ENCODE measurements around the gene LILRA5. TPM values are rescaled to one million over a fixed set of nuclear protein-coding genes. Genes with fewer than 3 reads are reported as not detected.
"Not testable (repeated sequence)": the region's sequence is repeated elsewhere in the genome, so short reads cannot be mapped to it uniquely, and the experiment has no call there.

LILRA5 gene
- total RNA-seq, 2 donors from 2014 or later, result 9.6 to 12.2 TPM

DNA sequence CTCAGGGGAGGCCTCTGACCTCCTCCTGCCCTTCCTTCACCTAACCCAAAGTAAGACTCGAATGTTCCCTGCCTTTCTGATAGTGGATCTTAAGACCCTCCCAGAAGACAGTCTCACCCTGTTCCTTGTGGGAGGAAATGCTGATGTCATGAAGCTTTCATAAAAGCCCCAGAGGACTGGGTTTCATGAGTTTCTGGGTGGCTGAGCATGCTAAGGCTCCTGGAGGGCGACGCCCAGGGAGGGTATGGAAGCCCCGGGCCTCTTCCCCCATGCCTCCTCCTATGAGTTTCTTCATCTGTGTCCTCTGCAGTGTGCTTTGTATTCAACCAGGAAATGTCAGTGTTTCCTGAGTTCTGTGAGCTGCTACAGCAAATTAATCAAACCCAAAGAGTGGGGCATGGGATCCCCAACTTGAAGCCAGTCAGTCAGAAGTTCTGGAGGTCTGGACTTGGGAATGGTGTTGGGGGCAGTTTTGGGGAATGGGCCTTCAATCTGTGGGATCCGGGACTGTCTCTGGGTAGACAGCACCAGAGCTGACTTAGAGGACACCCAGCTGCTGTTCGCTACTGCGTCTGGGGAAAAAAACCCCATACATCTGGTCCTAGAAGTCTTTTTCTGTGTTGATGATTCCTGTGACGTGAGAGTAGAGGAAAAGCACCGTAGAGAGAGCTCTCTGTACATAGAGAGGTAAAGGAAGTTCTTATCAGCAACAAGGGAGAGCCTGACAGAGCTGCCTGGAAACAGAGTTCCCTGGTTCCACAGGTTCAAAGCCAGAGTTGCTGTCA is 30.1 kb downstream of the LILRA5 start:
- H3K4me3 ChIP-seq, result no peak overlapping the region
- no peak overlapping the region for H3K27ac ChIP-seq
- TF ChIP-seq, protein P1, sequence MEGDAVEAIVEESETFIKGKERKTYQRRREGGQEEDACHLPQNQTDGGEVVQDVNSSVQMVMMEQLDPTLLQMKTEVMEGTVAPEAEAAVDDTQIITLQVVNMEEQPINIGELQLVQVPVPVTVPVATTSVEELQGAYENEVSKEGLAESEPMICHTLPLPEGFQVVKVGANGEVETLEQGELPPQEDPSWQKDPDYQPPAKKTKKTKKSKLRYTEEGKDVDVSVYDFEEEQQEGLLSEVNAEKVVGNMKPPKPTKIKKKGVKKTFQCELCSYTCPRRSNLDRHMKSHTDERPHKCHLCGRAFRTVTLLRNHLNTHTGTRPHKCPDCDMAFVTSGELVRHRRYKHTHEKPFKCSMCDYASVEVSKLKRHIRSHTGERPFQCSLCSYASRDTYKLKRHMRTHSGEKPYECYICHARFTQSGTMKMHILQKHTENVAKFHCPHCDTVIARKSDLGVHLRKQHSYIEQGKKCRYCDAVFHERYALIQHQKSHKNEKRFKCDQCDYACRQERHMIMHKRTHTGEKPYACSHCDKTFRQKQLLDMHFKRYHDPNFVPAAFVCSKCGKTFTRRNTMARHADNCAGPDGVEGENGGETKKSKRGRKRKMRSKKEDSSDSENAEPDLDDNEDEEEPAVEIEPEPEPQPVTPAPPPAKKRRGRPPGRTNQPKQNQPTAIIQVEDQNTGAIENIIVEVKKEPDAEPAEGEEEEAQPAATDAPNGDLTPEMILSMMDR (IDR thresholded peaks at IDR 0.05), result no peak
- no peaks in the 10 kb centered on the region for H3K9me3 ChIP-seq
- no peaks in the 10 kb centered on the region for H3K4me1 ChIP-seq (ENCODE audit: control insufficient read depth in 1 of 2, low read depth in 2 of 2)
- ATAC-seq (ENCODE audit: insufficient number of reproducible peaks, low FRiP score, low read depth) (no peak), DNase-seq (ENCODE audit: low spot score) (no peak)
- no peaks in the 10 kb centered on the region for H3K27me3 ChIP-seq (replicated peaks; ENCODE audit: insufficient read depth)
- no peaks in the 10 kb centered on the region for H3K36me3 ChIP-seq

DNA sequence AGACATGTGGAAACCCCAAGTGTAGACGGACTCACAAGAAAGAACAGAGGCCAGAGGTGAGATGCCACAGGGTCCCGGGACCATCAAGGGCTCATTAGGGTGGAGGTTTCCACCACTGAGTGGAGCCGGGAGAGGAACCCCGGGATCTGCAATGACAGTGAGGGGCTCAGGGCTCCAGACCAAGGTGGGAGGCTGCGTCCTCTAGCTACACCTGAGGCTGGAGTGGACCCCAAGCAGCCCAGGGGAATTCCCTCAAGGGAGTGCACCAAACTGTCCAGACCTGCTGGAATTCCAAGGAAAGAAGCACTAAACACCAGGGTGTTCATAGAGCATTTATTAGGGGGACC is 31.3 kb downstream of the LILRA5 start:
- not testable (repeated sequence) for H3K27me3 ChIP-seq (replicated peaks; ENCODE audit: insufficient read depth); ATAC-seq (ENCODE audit: insufficient number of reproducible peaks, low FRiP score, low read depth); H3K36me3 ChIP-seq; DNase-seq (ENCODE audit: low spot score); H3K27ac ChIP-seq; H3K9me3 ChIP-seq; H3K4me1 ChIP-seq (ENCODE audit: control insufficient read depth in 1 of 2, low read depth in 2 of 2); H3K4me3 ChIP-seq

DNA sequence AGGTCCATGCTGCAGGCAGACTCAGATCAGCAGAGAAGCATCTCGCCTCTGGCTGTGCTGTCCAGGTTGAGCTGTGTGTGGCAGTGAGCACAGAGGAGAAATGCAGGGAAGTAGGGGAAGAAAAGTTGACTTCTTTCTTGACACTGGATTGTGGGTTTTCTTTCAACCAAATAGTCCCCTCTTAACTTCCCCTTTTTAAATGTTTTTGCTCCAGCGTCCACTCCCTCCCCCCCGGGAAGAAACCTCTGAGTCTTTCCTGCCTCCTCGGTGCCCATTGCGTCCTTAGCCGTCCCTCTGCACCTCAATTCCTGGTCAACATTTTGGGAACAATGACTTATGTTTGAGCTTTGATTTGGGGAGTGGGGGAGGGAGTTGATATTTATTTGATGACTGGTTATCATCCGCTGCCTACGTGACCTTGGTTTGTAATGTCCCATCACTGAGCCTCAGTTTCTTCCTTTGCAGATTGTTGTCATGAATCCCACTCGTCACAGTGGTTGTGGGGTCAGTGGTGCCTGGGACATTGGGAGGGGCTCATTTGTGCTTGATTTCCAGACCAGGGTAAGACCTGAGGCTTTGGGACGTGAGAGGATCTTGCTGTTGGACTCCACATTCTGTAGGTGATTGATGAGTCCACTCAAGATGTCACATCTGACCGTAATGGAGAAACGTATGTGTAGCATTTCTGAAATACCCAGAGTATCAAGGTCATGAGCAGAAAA is 31.8 kb downstream of the LILRA5 start, which contains the start of gene LILRB2:
LILRB2 (minus strand) TSS at position 104 of the 722 bp plus-strand sequence. CDS start 614 bp downstream, outside the sequence.
- ATAC-seq (ENCODE audit: insufficient number of reproducible peaks, low FRiP score, low read depth), result no peak
- Histone ChIP-seq H3K9me3 (no peaks in the 10 kb centered on the region), H3K27me3 (replicated peaks; ENCODE audit: insufficient read depth) (no peaks in the 10 kb centered on the region), H3K4me3 (peak within 1 kb of the TSS; percentile 52), H3K27ac (peak within 1 kb of the TSS in 1 of 2 donors; percentile 26), H3K36me3 (no peaks in the 10 kb centered on the region), H3K4me1 (ENCODE audit: control insufficient read depth in 1 of 2, low read depth in 2 of 2) (no peaks in the 10 kb centered on the region)
- no peak for DNase-seq (ENCODE audit: low spot score)
- TF ChIP-seq, protein P1 (IDR thresholded peaks at IDR 0.05), result no peak

DNA sequence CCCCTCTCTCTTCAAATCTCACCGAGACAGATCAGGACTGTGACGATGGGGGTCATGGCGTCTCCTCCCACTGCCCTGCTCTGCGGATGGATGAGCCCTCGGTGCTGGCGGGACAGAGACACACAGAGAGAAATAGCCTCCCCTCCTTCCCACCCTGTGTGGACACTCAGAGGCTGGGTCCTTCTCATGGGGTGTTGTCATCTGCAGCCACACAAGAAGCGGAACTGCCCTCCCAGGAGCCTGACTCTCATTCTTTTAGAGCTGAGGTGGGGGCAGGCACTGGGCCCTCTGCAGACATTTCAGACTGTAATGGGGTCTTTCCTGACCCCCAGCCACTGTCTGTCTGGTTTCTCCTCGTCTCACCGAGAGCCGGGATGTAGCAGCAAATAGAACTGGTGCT is 32.5 kb downstream of the LILRA5 start:
- not testable (repeated sequence) for H3K36me3 ChIP-seq; H3K27me3 ChIP-seq (replicated peaks; ENCODE audit: insufficient read depth); H3K4me1 ChIP-seq (ENCODE audit: control insufficient read depth in 1 of 2, low read depth in 2 of 2); DNase-seq (ENCODE audit: low spot score); ATAC-seq (ENCODE audit: insufficient number of reproducible peaks, low FRiP score, low read depth); H3K9me3 ChIP-seq
- Histone ChIP-seq H3K4me3 (peak overlapping the region; percentile 52), H3K27ac (peak overlapping the region in 1 of 2 donors; percentile 26)

DNA sequence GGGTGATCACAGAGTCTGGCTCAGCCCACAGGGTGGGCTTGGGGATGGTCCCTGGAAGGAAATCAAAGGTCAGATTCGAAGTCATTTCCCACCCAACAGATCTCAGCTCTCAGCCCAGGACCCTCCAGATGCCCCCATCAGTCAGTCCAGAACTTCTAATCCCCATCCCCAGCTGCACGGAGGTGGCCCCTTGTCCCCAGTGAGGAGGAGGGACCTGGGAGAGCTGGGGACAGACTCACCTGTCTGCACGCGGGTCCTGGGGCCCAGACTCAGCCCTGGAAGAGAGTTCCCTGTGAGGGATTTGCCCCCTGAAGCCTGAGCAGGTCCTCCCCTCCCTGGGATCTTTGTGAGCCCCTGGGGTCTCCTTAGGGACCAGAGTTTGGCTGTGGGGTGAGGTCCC is 32.9 kb downstream of the LILRA5 start:
- not testable (repeated sequence) for H3K4me1 ChIP-seq (ENCODE audit: control insufficient read depth in 1 of 2, low read depth in 2 of 2); DNase-seq (ENCODE audit: low spot score); H3K9me3 ChIP-seq; H3K27ac ChIP-seq; ATAC-seq (ENCODE audit: insufficient number of reproducible peaks, low FRiP score, low read depth); H3K27me3 ChIP-seq (replicated peaks; ENCODE audit: insufficient read depth); H3K36me3 ChIP-seq
- H3K4me3 ChIP-seq, result peak overlapping the region; percentile 52

DNA sequence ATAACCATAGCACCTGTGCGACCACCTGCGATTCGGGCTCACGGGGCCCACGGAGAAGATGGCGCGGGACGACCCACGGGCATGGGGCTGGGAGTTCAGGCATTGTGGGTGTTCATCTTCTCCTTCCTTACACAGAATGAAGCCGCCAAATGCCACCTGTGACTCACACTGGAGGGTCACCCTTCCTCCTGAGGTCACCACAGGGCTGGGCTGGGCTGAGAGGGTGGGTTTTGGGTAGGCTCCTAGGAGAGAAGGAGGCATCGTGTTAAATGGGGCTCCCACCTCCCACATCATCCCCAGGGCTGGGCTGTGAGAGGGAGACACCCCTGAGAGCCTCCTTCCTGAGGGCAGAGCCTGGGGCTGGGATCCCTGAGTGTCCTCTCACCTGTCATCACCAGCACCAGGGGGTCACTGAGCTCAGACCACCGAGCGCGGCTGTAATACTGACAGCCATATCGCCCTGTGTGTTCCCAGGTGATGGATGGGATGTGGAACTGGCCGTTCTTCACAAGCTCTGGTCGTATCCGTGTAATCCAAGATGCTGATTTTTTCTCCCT is 33.5 kb downstream of the LILRA5 start:
- Histone ChIP-seq H3K27ac (no peak overlapping the region), H3K36me3 (no peaks in the 10 kb centered on the region), H3K4me3 (no peak overlapping the region), H3K9me3 (no peaks in the 10 kb centered on the region), H3K4me1 (ENCODE audit: control insufficient read depth in 1 of 2, low read depth in 2 of 2) (no peaks in the 10 kb centered on the region), H3K27me3 (replicated peaks; ENCODE audit: insufficient read depth) (no peaks in the 10 kb centered on the region)
- TF ChIP-seq, protein P1 (IDR thresholded peaks at IDR 0.05), result no peak
- DNase-seq (ENCODE audit: low spot score) (no peak), ATAC-seq (ENCODE audit: insufficient number of reproducible peaks, low FRiP score, low read depth) (no peak)

DNA sequence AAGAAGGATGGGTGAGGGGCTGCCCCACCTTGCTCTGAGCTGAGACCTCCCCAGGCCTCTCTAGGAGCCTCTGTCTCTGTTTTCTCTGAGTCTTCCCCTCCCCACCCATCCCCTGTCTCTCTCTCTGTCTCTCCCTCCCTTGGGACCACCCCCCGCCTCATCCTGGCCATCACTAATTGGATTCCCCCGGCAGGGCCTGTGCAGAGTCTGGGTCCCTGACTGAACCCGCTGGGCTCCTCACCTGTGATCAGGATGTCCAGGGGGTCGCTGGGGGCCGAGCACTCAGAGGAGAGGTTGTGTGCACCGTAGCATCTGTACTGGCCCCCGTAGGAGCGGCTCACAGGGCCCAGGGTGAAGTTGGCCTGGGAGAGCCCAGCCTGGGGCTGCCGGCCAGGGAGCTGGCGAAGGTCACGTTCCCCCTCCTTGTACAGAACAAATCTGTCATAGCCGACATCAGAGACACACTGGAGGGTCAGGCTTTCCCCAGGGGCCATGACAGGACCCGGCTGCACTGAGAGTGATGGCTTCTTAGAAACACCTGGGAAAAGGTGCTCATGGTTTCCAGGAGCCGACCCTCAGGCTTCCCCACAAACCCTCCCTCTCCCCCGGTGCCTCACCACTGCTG is 34.3 kb downstream of the LILRA5 start:
- H3K4me1 ChIP-seq (ENCODE audit: control insufficient read depth in 1 of 2, low read depth in 2 of 2); H3K9me3 ChIP-seq; H3K36me3 ChIP-seq; H3K27me3 ChIP-seq (replicated peaks; ENCODE audit: insufficient read depth); H3K4me3 ChIP-seq; ATAC-seq (ENCODE audit: insufficient number of reproducible peaks, low FRiP score, low read depth); DNase-seq (ENCODE audit: low spot score); H3K27ac ChIP-seq: not testable (repeated sequence)

DNA sequence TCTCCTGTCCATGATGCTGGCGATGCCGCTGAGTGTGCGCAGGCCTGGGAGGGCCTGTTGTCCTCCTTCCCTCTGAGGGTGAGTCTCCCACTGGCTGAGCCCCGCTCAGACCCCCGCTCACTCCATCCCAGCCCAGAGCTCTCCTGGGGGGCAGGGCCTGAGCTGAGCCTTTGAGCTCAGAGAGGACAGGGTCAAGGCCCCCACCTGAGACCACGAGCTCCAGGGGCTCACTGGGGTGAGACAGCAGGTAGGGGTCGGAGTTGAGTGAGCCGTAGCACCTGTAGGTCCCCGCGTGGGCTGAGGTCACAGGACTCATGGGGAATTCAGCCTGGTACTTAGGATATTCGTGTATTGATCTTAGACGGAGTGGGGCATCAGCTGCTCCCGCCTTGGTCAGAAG is 34.9 kb downstream of the LILRA5 start:
- not testable (repeated sequence) for DNase-seq (ENCODE audit: low spot score); H3K4me3 ChIP-seq; H3K27me3 ChIP-seq (replicated peaks; ENCODE audit: insufficient read depth); H3K36me3 ChIP-seq; H3K27ac ChIP-seq; H3K9me3 ChIP-seq; ATAC-seq (ENCODE audit: insufficient number of reproducible peaks, low FRiP score, low read depth); H3K4me1 ChIP-seq (ENCODE audit: control insufficient read depth in 1 of 2, low read depth in 2 of 2)

DNA sequence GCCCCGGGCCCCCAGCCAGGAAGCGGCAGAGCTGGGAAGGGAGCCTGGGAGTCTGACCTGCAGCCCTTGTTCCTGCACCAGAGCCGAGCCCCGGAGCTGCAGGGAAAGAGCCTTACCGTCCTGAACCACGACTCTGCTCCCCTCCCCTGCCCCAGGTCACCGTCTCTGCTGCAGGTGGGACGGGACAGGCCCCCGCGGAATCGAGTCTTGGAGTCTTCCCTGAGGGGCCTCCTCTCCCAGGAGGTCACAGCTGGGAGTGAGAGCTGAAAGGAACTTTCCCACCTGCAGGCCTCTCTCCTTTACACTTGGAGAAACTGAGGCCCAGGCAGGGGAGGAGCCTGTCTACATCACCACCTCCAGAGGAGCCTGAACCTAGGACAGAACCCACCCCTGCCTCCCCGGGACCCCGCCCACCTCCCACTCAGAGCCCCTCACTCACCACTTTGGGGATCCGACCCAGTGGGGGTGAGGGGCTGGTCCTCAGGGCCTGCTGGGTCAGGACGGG is 35.8 kb downstream of the LILRA5 start:
- H3K4me1 ChIP-seq (ENCODE audit: control insufficient read depth in 1 of 2, low read depth in 2 of 2); H3K27me3 ChIP-seq (replicated peaks; ENCODE audit: insufficient read depth); ATAC-seq (ENCODE audit: insufficient number of reproducible peaks, low FRiP score, low read depth); DNase-seq (ENCODE audit: low spot score); H3K27ac ChIP-seq; H3K9me3 ChIP-seq; H3K4me3 ChIP-seq; H3K36me3 ChIP-seq: not testable (repeated sequence)
